ENCODE measurements around the gene IFTAP. TPM values are rescaled to one million over a fixed set of nuclear protein-coding genes. Genes with fewer than 3 reads are reported as not detected.

Gene IFTAP
- polyA plus RNA-seq, 1 donor = 39.7 TPM

Other genes starting within 250 kb of the IFTAP start
- 18.1 TPM for gene TRAF6, start 84.2 kb upstream of the IFTAP start, polyA plus RNA-seq (ENCODE audit: insufficient read length)
- 6.1 TPM for gene RAG1, start 26.5 kb upstream of the IFTAP start, polyA plus RNA-seq (ENCODE audit: insufficient read length)
- gene RAG2, start 3.7 kb downstream of the IFTAP start, polyA plus RNA-seq (ENCODE audit: insufficient read length) = 0.28 TPM

Data from hindlimb muscle (tissue), 1 donor.